DOHH2 (cell line): Measurements from ENCODE around the gene NEU3.

Experiments used
- H3F3A ChIP-seq: fragments of 200-600 bp; sonication (generic), shearing (Covaris generic); 2 replicates; pipeline ENCODE4 v1.6.0; 2016; ENCODE audit warnings: antibody characterized with exemption, mild to moderate bottlenecking; ENCODE audit not compliant: control insufficient read depth, insufficient read depth
- H3K27ac ChIP-seq: fragments of 200-600 bp; sonication (generic); 2 replicates; pipeline ENCODE4 v1.5.1; 2014; ENCODE audit warnings: low read depth, mild to moderate bottlenecking, low read length, moderate library complexity
- H3K27me3 ChIP-seq: fragments of 200-600 bp; sonication (generic); 2 replicates; pipeline ENCODE4 v1.6.1; 2014; ENCODE audit warnings: mild to moderate bottlenecking, low read length, mixed read lengths; ENCODE audit not compliant: control insufficient read depth
- H3K36me3 ChIP-seq: fragments of 200-600 bp; sonication (generic); 2 replicates; pipeline ENCODE4 v1.6.1; 2014; ENCODE audit warnings: mild to moderate bottlenecking, low read length, moderate library complexity, mixed read lengths; ENCODE audit not compliant: control insufficient read depth
- H3K4me1 ChIP-seq: fragments of 200-600 bp; sonication (generic); 2 replicates; pipeline ENCODE4 v1.6.1; 2014; ENCODE audit warnings: mild to moderate bottlenecking, low read length, mixed read lengths; ENCODE audit not compliant: control insufficient read depth
- H3K4me2 ChIP-seq: fragments of 200-600 bp; sonication (generic); 2 replicates; pipeline ENCODE4 v1.6.0; 2014; ENCODE audit warnings: mild to moderate bottlenecking, low read length, moderate library complexity
- H3K4me3 ChIP-seq: fragments of 200-600 bp; sonication (generic); 2 replicates; pipeline ENCODE4 v1.5.1; 2014; ENCODE audit warnings: mild to moderate bottlenecking, low read length, mixed read lengths
- H3K79me2 ChIP-seq: fragments of 200-600 bp; sonication (generic); 2 replicates; pipeline ENCODE4 v1.6.1; 2014; ENCODE audit warnings: mild to moderate bottlenecking, low read length, mixed read lengths; ENCODE audit not compliant: control insufficient read depth
- H3K9me2 ChIP-seq: fragments of 200-600 bp; sonication (generic); replicated peaks from 2 replicates; pipeline ENCODE4 v1.6.1; 2014; ENCODE audit warnings: mild to moderate bottlenecking, low read length, mixed read lengths; ENCODE audit not compliant: control insufficient read depth
- H3K9me3 ChIP-seq: fragments of 200-600 bp; sonication (generic); 2 replicates; pipeline ENCODE4 v1.6.1; 2014; ENCODE audit warnings: antibody characterized with exemption, low read length, mixed read lengths; ENCODE audit not compliant: control insufficient read depth, insufficient read depth
- H4K20me1 ChIP-seq: fragments of 200-600 bp; sonication (generic); 2 replicates; pipeline ENCODE4 v1.6.0; 2014; ENCODE audit warnings: low read depth, mild to moderate bottlenecking, antibody characterized with exemption, low read length, moderate library complexity; ENCODE audit not compliant: control insufficient read depth, insufficient read depth
- EZH2phosphoT487 ChIP-seq: fragments of 200-600 bp; sonication (generic); IDR thresholded peaks from 2 replicates; pipeline ENCODE4 v1.6.1; 2017; ENCODE audit warnings: borderline replicate concordance, mild to moderate bottlenecking, antibody characterized with exemption, low read length, moderate library complexity, mixed read lengths
- TF ChIP-seq, protein P1 (sequence below): fragments of 200-600 bp; sonication (generic); IDR thresholded peaks from one replicate; pipeline ENCODE4 v1.5.1; 2014; ENCODE audit warnings: antibody characterized with exemption, mild to moderate bottlenecking, low read depth, low read length; ENCODE audit not compliant: poor library complexity, severe bottlenecking

NEU3 gene, protein sequence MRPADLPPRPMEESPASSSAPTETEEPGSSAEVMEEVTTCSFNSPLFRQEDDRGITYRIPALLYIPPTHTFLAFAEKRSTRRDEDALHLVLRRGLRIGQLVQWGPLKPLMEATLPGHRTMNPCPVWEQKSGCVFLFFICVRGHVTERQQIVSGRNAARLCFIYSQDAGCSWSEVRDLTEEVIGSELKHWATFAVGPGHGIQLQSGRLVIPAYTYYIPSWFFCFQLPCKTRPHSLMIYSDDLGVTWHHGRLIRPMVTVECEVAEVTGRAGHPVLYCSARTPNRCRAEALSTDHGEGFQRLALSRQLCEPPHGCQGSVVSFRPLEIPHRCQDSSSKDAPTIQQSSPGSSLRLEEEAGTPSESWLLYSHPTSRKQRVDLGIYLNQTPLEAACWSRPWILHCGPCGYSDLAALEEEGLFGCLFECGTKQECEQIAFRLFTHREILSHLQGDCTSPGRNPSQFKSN

DNA sequence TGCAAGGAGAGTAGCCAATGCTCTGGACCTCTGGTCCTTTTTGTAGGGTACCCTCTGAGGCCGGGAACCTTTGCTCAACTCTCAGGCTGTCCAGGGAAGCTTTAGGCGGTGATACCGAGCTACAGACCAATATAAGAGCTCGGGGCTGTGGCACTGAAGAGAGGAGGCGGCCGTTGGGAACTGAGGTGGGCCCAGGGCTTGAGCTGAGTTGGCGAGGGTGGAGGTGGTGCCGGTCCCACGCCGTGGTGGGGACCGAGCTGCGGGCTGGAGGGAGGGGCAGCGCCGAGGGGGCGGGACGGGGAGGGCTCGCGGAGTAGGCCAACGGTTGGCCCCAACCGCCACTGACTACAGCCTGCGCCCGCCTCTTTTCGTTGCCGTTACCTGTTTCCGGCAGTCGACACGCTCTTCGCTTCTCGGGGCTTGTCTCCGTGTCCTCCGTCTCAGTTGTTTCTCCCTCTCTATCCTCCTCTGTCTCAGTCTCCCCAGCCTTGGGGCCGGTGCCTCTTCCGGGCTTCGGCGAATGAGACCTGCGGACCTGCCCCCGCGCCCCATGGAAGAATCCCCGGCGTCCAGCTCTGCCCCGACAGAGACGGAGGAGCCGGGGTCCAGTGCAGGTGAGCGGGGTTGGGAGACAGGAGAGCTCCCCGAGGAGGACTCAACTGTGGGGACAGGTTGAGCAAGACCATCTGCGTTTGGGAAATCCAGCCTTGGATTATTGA, at the start of gene NEU3:
Gene NEU3, plus strand, starts transcription at position 393 of the 719 bp plus-strand sequence. Its CDS starts 128 bp downstream, at position 521.
- TF ChIP-seq EZH2phosphoT487 = no peak
- TF ChIP-seq, protein P1, sequence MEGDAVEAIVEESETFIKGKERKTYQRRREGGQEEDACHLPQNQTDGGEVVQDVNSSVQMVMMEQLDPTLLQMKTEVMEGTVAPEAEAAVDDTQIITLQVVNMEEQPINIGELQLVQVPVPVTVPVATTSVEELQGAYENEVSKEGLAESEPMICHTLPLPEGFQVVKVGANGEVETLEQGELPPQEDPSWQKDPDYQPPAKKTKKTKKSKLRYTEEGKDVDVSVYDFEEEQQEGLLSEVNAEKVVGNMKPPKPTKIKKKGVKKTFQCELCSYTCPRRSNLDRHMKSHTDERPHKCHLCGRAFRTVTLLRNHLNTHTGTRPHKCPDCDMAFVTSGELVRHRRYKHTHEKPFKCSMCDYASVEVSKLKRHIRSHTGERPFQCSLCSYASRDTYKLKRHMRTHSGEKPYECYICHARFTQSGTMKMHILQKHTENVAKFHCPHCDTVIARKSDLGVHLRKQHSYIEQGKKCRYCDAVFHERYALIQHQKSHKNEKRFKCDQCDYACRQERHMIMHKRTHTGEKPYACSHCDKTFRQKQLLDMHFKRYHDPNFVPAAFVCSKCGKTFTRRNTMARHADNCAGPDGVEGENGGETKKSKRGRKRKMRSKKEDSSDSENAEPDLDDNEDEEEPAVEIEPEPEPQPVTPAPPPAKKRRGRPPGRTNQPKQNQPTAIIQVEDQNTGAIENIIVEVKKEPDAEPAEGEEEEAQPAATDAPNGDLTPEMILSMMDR = no peak
- H3F3A ChIP-seq = peaks cover 19% of the 10 kb centered on the region
- no peaks in the 10 kb centered on the region for H3K9me2 ChIP-seq
- H3K36me3 ChIP-seq = peaks cover 25% of the 10 kb centered on the region
- H3K9me3 ChIP-seq = no peaks in the 10 kb centered on the region
- no peaks in the 10 kb centered on the region for H3K27me3 ChIP-seq
- peaks cover 47% of the 10 kb centered on the region for H3K79me2 ChIP-seq
- peak within 1 kb of the TSS; percentile 90 for H3K4me2 ChIP-seq
- peak within 1 kb of the TSS; percentile 98 for H3K4me3 ChIP-seq
- peaks cover 41% of the 10 kb centered on the region for H3K4me1 ChIP-seq
- H3K27ac ChIP-seq = peak within 1 kb of the TSS; percentile 80
- H4K20me1 ChIP-seq = no peaks in the 10 kb centered on the region; the same call in 1 of the 2 replicates

DNA sequence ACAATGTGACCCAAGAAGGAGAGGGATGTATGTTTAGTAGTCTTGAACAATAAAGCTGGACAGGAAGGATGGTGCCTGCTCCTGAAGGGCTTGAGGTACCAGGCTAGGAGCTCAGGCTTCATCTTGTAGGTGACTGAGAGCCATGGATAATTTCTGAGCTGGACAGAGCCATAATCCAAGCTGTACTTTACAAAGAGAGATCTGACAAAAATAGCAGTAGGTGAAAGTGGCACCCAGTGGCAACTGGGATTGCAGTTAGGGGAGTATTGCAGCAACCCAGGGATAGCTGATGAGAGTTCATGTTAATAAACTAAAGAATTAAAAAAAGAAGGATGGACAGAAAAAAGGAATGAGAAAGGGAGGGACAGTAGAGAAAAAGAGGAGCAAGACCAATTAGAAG, 47.2 kb upstream of the NEU3 start:
- no peaks in the 10 kb centered on the region for H3F3A ChIP-seq
- no peaks in the 10 kb centered on the region for H3K4me1 ChIP-seq

DNA sequence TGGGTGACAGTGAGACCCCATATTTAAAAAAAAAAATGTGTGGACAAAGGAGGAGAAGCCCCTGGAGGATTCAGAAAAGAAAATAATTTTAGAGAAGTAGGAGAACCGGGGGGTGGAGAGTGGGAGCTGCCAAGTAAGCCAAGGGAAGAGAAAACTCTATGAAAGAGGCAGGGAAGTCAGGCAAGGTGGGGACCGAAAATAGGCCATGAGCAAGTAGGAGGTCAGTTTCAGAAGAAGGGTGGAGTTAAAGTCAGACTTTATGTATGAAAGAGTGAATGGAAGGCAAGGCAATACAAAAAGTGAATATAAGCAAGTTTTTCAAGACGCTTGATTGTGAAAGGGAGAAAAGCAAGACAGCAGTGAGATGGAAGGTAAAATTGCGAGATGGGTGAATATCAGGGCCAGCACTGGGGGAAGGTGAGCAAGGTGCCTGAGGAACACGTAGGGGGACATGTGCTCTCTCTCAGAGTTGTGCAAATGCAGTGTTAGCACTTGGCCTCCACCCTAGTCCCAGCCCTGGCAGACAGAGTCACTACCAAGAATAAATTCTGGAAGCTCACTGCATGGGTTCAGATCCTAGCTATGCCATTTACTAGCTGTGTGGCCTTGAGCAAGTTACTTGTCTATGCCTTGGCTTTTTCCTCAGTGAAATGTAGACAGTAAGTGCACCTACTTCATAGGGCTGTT, 46.5 kb upstream of the NEU3 start:
- Histone ChIP-seq H3K36me3 (peaks cover 81% of the 10 kb centered on the region), H3K27me3 (no peaks in the 10 kb centered on the region), H3K4me1 (no peaks in the 10 kb centered on the region), H3K9me2 (no peaks in the 10 kb centered on the region), H3K4me3 (no peak overlapping the region), H4K20me1 (no peaks in the 10 kb centered on the region), H3K9me3 (no peaks in the 10 kb centered on the region), H3K79me2 (peaks cover 36% of the 10 kb centered on the region), H3K4me2 (no peak overlapping the region), H3F3A (no peaks in the 10 kb centered on the region), H3K27ac (no peak overlapping the region)
- TF ChIP-seq EZH2phosphoT487 = no peak
- TF ChIP-seq, protein P1 = no peak

More for the DNA sequence above, 47.2 kb upstream of the NEU3 start:
- Histone ChIP-seq H3K9me3 (no peaks in the 10 kb centered on the region), H3K4me3 (no peak overlapping the region), H3K9me2 (no peaks in the 10 kb centered on the region), H3K36me3 (peaks cover 87% of the 10 kb centered on the region), H4K20me1 (no peaks in the 10 kb centered on the region), H3K27ac (no peak overlapping the region), H3K27me3 (no peaks in the 10 kb centered on the region), H3K4me2 (no peak overlapping the region), H3K79me2 (peaks cover 29% of the 10 kb centered on the region)
- TF ChIP-seq EZH2phosphoT487 = no peak
- TF ChIP-seq, protein P1 = no peak
